PC-3 (cell line): ENCODE data around the gene KICS2. TPM values are rescaled to one million over a fixed set of nuclear protein-coding genes. Genes with fewer than 3 reads are reported as not detected.
"Not testable (repeated sequence)": the region's sequence is repeated elsewhere in the genome, so short reads cannot be mapped to it uniquely, and the experiment has no call there.

Source experiments
- ATAC-seq: fragments of 200-7000 bp; cut with Tn5 transposase; 2 replicates; pipeline ENCODE4 v1.9.1; 2020; ENCODE audit warnings: mild to moderate bottlenecking, moderate library complexity
- BruUV-seq: library from RNA; stranded (reverse); fragments of 400-500 nt; replicated peaks from 2 replicates; lab custom pipeline; 2021; lab: Mats Ljungman, UMichigan
- CTCF ChIA-PET: fragments of 300-600 bp; sonication (Branson Sonifier 250); formaldehyde crosslinking; loops from one replicate; lab custom pipeline; 2022; ENCODE audit warnings: antibody characterized with exemption; lab: Charles Lee
- POLR2A ChIA-PET: fragments of 300-600 bp; sonication (Branson Sonifier 250); formaldehyde crosslinking; loops from one replicate; lab custom pipeline; 2022; ENCODE audit warnings: antibody characterized with exemption; ENCODE audit not compliant: unreplicated experiment; lab: Charles Lee
- DNase-seq: peaks from one replicate; pipeline ENCODE4 v3.0.0-alpha.2; 2015
- H2AFZ ChIP-seq: fragments of 300-600 bp; sonication (generic); 2 replicates; pipeline ENCODE4 v1.6.0; 2016; ENCODE audit warnings: antibody characterized with exemption, low read length
- H3F3A ChIP-seq: fragments of 300-600 bp; sonication (generic); one replicate; pipeline ENCODE4 v1.6.0; 2017; ENCODE audit warnings: antibody characterized with exemption, low read length, control low read depth, mild to moderate bottlenecking; ENCODE audit not compliant: unreplicated experiment
- H3K27ac ChIP-seq: fragments of 300-600 bp; sonication (generic); 2 replicates; pipeline ENCODE4 v1.5.1; 2016; ENCODE audit warnings: mild to moderate bottlenecking, low read length
- H3K27me3 ChIP-seq: fragments of 300-600 bp; sonication (generic); 2 replicates; pipeline ENCODE4 v1.6.1; 2016; ENCODE audit warnings: low read length, mixed read lengths
- H3K36me3 ChIP-seq: fragments of 300-600 bp; sonication (generic); 2 replicates; pipeline ENCODE4 v1.6.1; 2016; ENCODE audit warnings: low read depth, mixed run types, low read length, mixed read lengths
- H3K4me1 ChIP-seq: fragments of 300-600 bp; sonication (generic); 2 replicates; pipeline ENCODE4 v1.5.1; 2016; ENCODE audit warnings: low read length; ENCODE audit not compliant: insufficient read depth
- H3K4me2 ChIP-seq: fragments of 300-600 bp; sonication (generic); 2 replicates; pipeline ENCODE4 v1.6.0; 2016; ENCODE audit warnings: low read length
- H3K4me3 ChIP-seq: fragments of 300-600 bp; sonication (generic); 2 replicates; pipeline ENCODE4 v1.5.1; 2016; ENCODE audit warnings: mild to moderate bottlenecking, low read length, mixed read lengths
- H3K79me2 ChIP-seq: fragments of 300-600 bp; sonication (generic); 2 replicates; pipeline ENCODE4 v1.6.1; 2017; ENCODE audit warnings: low read length, mixed read lengths
- H3K9ac ChIP-seq: fragments of 300-600 bp; sonication (generic); 2 replicates; pipeline ENCODE4 v1.6.0; 2016; ENCODE audit warnings: mild to moderate bottlenecking, low read length
- H3K9me2 ChIP-seq: fragments of 300-600 bp; sonication (generic); replicated peaks from 2 replicates; pipeline ENCODE4 v1.6.1; 2016; ENCODE audit warnings: mixed run types, low read length, mixed read lengths
- H3K9me3 ChIP-seq: fragments of 300-600 bp; sonication (generic); 2 replicates; pipeline ENCODE4 v1.6.1; 2016; ENCODE audit warnings: low read length, mixed read lengths
- H4K20me1 ChIP-seq: fragments of 300-600 bp; sonication (generic); 2 replicates; pipeline ENCODE4 v1.6.1; 2016; ENCODE audit warnings: low read length, mixed read lengths
- CTCF ChIP-seq: fragments of 300-600 bp; sonication (generic); conservative IDR thresholded peaks from 2 replicates; pipeline ENCODE4 v1.5.1; 2017; ENCODE audit warnings: antibody characterized with exemption, low read depth, mild to moderate bottlenecking, low read length
- EZH2 ChIP-seq: fragments of 300-600 bp; sonication (generic); IDR thresholded peaks from one replicate; pipeline ENCODE4 v1.6.1; 2017; ENCODE audit warnings: antibody characterized with exemption, mild to moderate bottlenecking, low read length; ENCODE audit not compliant: unreplicated experiment
- EZH2phosphoT487 ChIP-seq: fragments of 300-600 bp; sonication (generic); IDR thresholded peaks from 2 replicates; pipeline ENCODE4 v1.6.1; 2018; ENCODE audit warnings: mild to moderate bottlenecking, antibody characterized with exemption, low read length, borderline replicate concordance
- intact Hi-C: fragments of 100-400 bp; cut with micrococcal nuclease; formaldehyde crosslinking; loops from 2 replicates; pipeline ENCODE4 v1.9.0; 2023
- total RNA-seq: library from RNA; depleted of rRNA; stranded (reverse); fragments of >200 nt; gene quantifications from 2 replicates; pipeline ENCODE4 v1.2.3, GENCODE V29; 2014

Gene KICS2
- total RNA-seq, 1 experiment from 2014 or later, result 11.9 TPM

- BruUV-seq, result no TSS peak
- Histone ChIP-seq H3K4me3 (no peak overlapping the region), H2AFZ (no peak overlapping the region), H3K36me3 (peaks cover 3% of the 10 kb centered on the region; the same call in 1 of the 2 replicates), H3K79me2 (no peaks in the 10 kb centered on the region), H3K27me3 (no peaks in the 10 kb centered on the region), H3K4me2 (no peak overlapping the region), H3K27ac (no peak overlapping the region), H4K20me1 (no peaks in the 10 kb centered on the region), H3K4me1 (no peaks in the 10 kb centered on the region), H3K9me3 (no peaks in the 10 kb centered on the region), H3K9ac (no peak overlapping the region), H3K9me2 (no peaks in the 10 kb centered on the region), H3F3A (no peaks in the 10 kb centered on the region)
- TF ChIP-seq EZH2phosphoT487, result no peak
- no peak for TF ChIP-seq EZH2
- no peak for TF ChIP-seq CTCF
- intact Hi-C loops, result no loop called here
- ATAC-seq (no peak), DNase-seq (no peak)
- CTCF ChIA-PET, result no interaction called here
- POLR2A ChIA-PET, result interaction anchor here (0.7 kb wide), 1 partner anchor 200 kb away, joined by 8 read pairs; no protein-coding TSS in a partner anchor
Observed at GRCh38 chr12:64205542-64205941, 16.6 kb downstream of the KICS2 start.

GRCh38 chr12:64203775-64204174, 18.3 kb downstream of the KICS2 start:
- no TSS peak for BruUV-seq
- Histone ChIP-seq H3K36me3 (peaks cover 3% of the 10 kb centered on the region; the same call in 1 of the 2 replicates), H3K27me3 (no peaks in the 10 kb centered on the region), H3K79me2 (no peaks in the 10 kb centered on the region), H3K9me3 (no peaks in the 10 kb centered on the region), H3K4me2 (no peak overlapping the region), H3K9ac (no peak overlapping the region), H3F3A (no peaks in the 10 kb centered on the region), H3K4me1 (no peaks in the 10 kb centered on the region), H3K4me3 (no peak overlapping the region), H2AFZ (no peak overlapping the region), H3K9me2 (no peaks in the 10 kb centered on the region), H4K20me1 (no peaks in the 10 kb centered on the region), H3K27ac (no peak overlapping the region)
- POLR2A ChIA-PET, result no interaction called here
- DNase-seq (no peak), ATAC-seq (no peak)
- intact Hi-C loops, result no loop called here
- TF ChIP-seq EZH2 (no peak), EZH2phosphoT487 (no peak), CTCF (no peak)
- CTCF ChIA-PET, result no interaction called here

DNA sequence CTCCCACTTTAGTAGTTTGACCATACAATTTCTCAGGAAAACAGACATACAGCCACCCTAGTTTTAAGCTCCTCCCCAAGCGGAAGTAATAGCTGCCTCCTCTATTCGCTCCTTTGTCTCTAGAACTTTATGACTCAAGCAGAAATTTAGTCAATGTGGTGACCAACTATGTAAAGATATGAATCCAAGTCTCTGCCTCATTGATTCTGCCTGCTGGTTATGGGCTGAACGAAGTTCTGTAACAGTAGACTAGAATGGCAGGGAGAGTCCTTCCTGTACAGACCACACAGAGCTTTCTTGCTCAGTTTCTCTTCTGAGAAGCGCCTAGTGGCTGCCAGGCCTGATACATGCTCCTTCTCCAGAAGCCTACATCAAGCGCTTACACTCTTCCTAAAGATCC, 19.1 kb downstream of the KICS2 start:
- H3K4me3 ChIP-seq, result no peak overlapping the region
- no peak overlapping the region for H3K27ac ChIP-seq
- H3K36me3 ChIP-seq, result peaks cover 3% of the 10 kb centered on the region; the same call in 1 of the 2 replicates
- no peak for TF ChIP-seq EZH2phosphoT487
- TF ChIP-seq CTCF, result no peak
- TF ChIP-seq EZH2, result no peak
- no TSS peak for BruUV-seq
- H3F3A ChIP-seq, result no peaks in the 10 kb centered on the region
- no peak overlapping the region for H3K9ac ChIP-seq
- no peaks in the 10 kb centered on the region for H3K9me2 ChIP-seq
- ATAC-seq (no peak), DNase-seq (no peak)
- H2AFZ ChIP-seq, result no peak overlapping the region
- no peaks in the 10 kb centered on the region for H3K79me2 ChIP-seq
- intact Hi-C loops, result no loop called here
- no peaks in the 10 kb centered on the region for H3K27me3 ChIP-seq
- H3K4me2 ChIP-seq, result no peak overlapping the region
- CTCF ChIA-PET, result no interaction called here
- POLR2A ChIA-PET, result no interaction called here
- no peaks in the 10 kb centered on the region for H4K20me1 ChIP-seq
- no peaks in the 10 kb centered on the region for H3K4me1 ChIP-seq
- H3K9me3 ChIP-seq, result no peaks in the 10 kb centered on the region

GRCh38 chr12:64195841-64196240, 26.3 kb downstream of the KICS2 start:
- H3K36me3 ChIP-seq, H3F3A ChIP-seq, H3K27ac ChIP-seq, BruUV-seq, ATAC-seq, H4K20me1 ChIP-seq, DNase-seq, H3K9ac ChIP-seq, H3K27me3 ChIP-seq, intact Hi-C loops, H3K79me2 ChIP-seq, H3K9me3 ChIP-seq, H3K4me1 ChIP-seq, H3K4me2 ChIP-seq, H3K4me3 ChIP-seq, H3K9me2 ChIP-seq, CTCF ChIA-PET, POLR2A ChIA-PET, H2AFZ ChIP-seq: not testable (repeated sequence)
